Gastrocnemius medialis (tissue), 4 donors: Measurements from ENCODE around the gene DCT. TPM values are rescaled to one million over a fixed set of nuclear protein-coding genes. Genes with fewer than 3 reads are reported as not detected.
A peak's percentile ranks its signal among the peaks of the same experiment; 100 is the strongest.

Experiments used
- ATAC-seq, 2 donors: fragments of 150-250 bp; one replicate each; pipeline ENCODE4 v1.9.1; 2016
- DNase-seq, 2 donors: peaks; one replicate each; pipeline ENCODE4 v3.0.0-alpha.2; 2019
- H3K27ac ChIP-seq, 4 donors: fragments of 200-600 bp; sonication (generic); 1 replicate in 1 of 4; 2 replicates in 3 of 4; pipeline ENCODE4 v1.5.1; 2016 to 2018; ENCODE audit warnings: mild to moderate bottlenecking in 2 of 4, moderate library complexity in 1 of 4
- H3K27me3 ChIP-seq, 3 donors: fragments of 200-600 bp; sonication (generic) in 2 of 3; 1 replicate in 1 of 3; 2 replicates in 2 of 3; pipeline versions ENCODE4 v1.5.1 to v1.6.0; 2016 to 2019; ENCODE audit warnings: mild to moderate bottlenecking in 1 of 3, moderate library complexity in 1 of 3
- H3K36me3 ChIP-seq, 2 donors: fragments of 200-600 bp; sonication (generic) in 1 of 2; one replicate each; pipeline ENCODE4 v1.5.1; 2017 to 2018
- H3K4me1 ChIP-seq, 2 donors: fragments of 200-600 bp; sonication (generic) in 1 of 2; one replicate each; pipeline ENCODE4 v1.5.1; 2016 to 2017; ENCODE audit warnings: mild to moderate bottlenecking in 2 of 2
- H3K4me3 ChIP-seq, 4 donors: fragments of 200-600 bp; sonication (generic) in 3 of 4; 1 replicate in 1 of 4; 2 replicates in 3 of 4; pipeline ENCODE4 v1.5.1; 2016 to 2019; ENCODE audit warnings: mild to moderate bottlenecking in 2 of 4
- H3K9me3 ChIP-seq, 3 donors: fragments of 200-600 bp; sonication (generic) in 2 of 3; 1 replicate in 1 of 3; 2 replicates in 2 of 3; pipeline ENCODE4 v1.5.1; 2016 to 2019
- CTCF ChIP-seq, 5 experiments: fragments of 450-650 bp in 3 of 5; fragments of 200-600 bp in 2 of 5; sonication (generic) in 2 of 5; IDR thresholded peaks in 4 of 5; conservative IDR thresholded peaks in 1 of 5; 1 replicate in 4 of 5; 2 replicates in 1 of 5; pipeline ENCODE4 v1.5.1; 2016 to 2019; ENCODE audit warnings: antibody characterized with exemption in 5 of 5, mild to moderate bottlenecking in 3 of 5, moderate library complexity in 3 of 5
- POLR2A ChIP-seq, 2 donors: fragments of 450-650 bp; IDR thresholded peaks; one replicate each; pipeline ENCODE4 v1.6.1; 2017; ENCODE audit warnings: antibody characterized with exemption in 2 of 2, mild to moderate bottlenecking in 2 of 2, moderate library complexity in 2 of 2
- in situ Hi-C, 4 donors: fragments of 200-750 bp; cut with MboI; loops; one replicate each; pipeline versions ENCODE4 v1.15.0 to v1.8.0; 2017; ENCODE audit warnings: low sequenced_read_pairs in 4 of 4
- intact Hi-C: fragments of 100-400 bp; cut with DNase I; formaldehyde crosslinking; loops from one replicate; pipeline ENCODE4 v1.15.1; 2023; ENCODE audit warnings: low total_unique reads
- total RNA-seq, 4 donors: library from RNA; depleted of rRNA; stranded (reverse); fragments of >200 nt; gene quantifications; one replicate each; pipeline versions ENCODE4 v1.1.0 to v1.2.3, GENCODE V29; 2016

Gene DCT
- total RNA-seq, 4 donors from 2014 or later, result 0.10 to 0.71 (median 0.16) TPM; not detected in 1

GRCh38 chr13:94483970-94484369, 4.5 kb upstream of the DCT start:
- no peaks in the 10 kb centered on the region for H3K36me3 ChIP-seq
- peak overlapping the region; percentile 50 to 60 (median 56) for H3K27ac ChIP-seq
- ATAC-seq, result peak; percentile 60 to 66
- intact Hi-C loops (no loop called here), in situ Hi-C loops (no loop called here)
- DNase-seq, result peak; percentile 26 to 52
- H3K4me3 ChIP-seq, result no peak overlapping the region
- H3K4me1 ChIP-seq, result no peaks in the 10 kb centered on the region
- no peaks in the 10 kb centered on the region for H3K9me3 ChIP-seq
- H3K27me3 ChIP-seq, result no peaks in the 10 kb centered on the region
- TF ChIP-seq POLR2A (IDR thresholded peaks at IDR 0.05) (no peak), CTCF (IDR thresholded peaks at IDR 0.05 in 4 of 5, conservative IDR thresholded peaks at IDR 0.05 in 1 of 5) (no peak)

GRCh38 chr13:94481941-94482340, 2.5 kb upstream of the DCT start:
- H3K4me1 ChIP-seq, result no peaks in the 10 kb centered on the region
- DNase-seq (peak; percentile 18 to 55), ATAC-seq (no peak)
- no peak overlapping the region for H3K4me3 ChIP-seq
- no peak for TF ChIP-seq POLR2A (IDR thresholded peaks at IDR 0.05)
- TF ChIP-seq CTCF (IDR thresholded peaks at IDR 0.05 in 4 of 5, conservative IDR thresholded peaks at IDR 0.05 in 1 of 5), result no peak
- H3K27ac ChIP-seq, result peak overlapping the region; percentile 28 to 60 (median 51)
- no peaks in the 10 kb centered on the region for H3K27me3 ChIP-seq
- no peaks in the 10 kb centered on the region for H3K36me3 ChIP-seq
- intact Hi-C loops (no loop called here), in situ Hi-C loops (no loop called here)
- H3K9me3 ChIP-seq, result no peaks in the 10 kb centered on the region

GRCh38 chr13:94480672-94481145, 1.2 kb upstream of the DCT start:
- TF ChIP-seq POLR2A (IDR thresholded peaks at IDR 0.05) (no peak), CTCF (IDR thresholded peaks at IDR 0.05 in 4 of 5, conservative IDR thresholded peaks at IDR 0.05 in 1 of 5) (no peak)
- intact Hi-C loops, result no loop called here
- DNase-seq (peak; percentile 11 to 54), ATAC-seq (peak; percentile 64 to 65)
- no peaks in the 10 kb centered on the region for H3K27me3 ChIP-seq
- H3K4me1 ChIP-seq, result no peaks in the 10 kb centered on the region
- no peaks in the 10 kb centered on the region for H3K9me3 ChIP-seq
- H3K27ac ChIP-seq, result peak overlapping the region; percentile 31 to 60 (median 50)
- H3K36me3 ChIP-seq, result no peaks in the 10 kb centered on the region
- in situ Hi-C loops, result no loop called here
- no peak overlapping the region for H3K4me3 ChIP-seq

GRCh38 chr13:94478913-94479312, 569 bp downstream of the DCT start:
- Histone ChIP-seq H3K27ac (no peak overlapping the region), H3K27me3 (no peaks in the 10 kb centered on the region), H3K9me3 (no peaks in the 10 kb centered on the region), H3K4me1 (no peaks in the 10 kb centered on the region), H3K4me3 (no peak overlapping the region), H3K36me3 (no peaks in the 10 kb centered on the region)
- intact Hi-C loops (no loop called here), in situ Hi-C loops (no loop called here)
- TF ChIP-seq POLR2A (IDR thresholded peaks at IDR 0.05) (no peak), CTCF (IDR thresholded peaks at IDR 0.05 in 4 of 5, conservative IDR thresholded peaks at IDR 0.05 in 1 of 5) (no peak)
- no peak for DNase-seq
- no peak for ATAC-seq

GRCh38 chr13:94470126-94470525, 9.4 kb downstream of the DCT start:
- no peaks in the 10 kb centered on the region for H3K4me1 ChIP-seq
- in situ Hi-C loops (no loop called here), intact Hi-C loops (no loop called here)
- no peaks in the 10 kb centered on the region for H3K27me3 ChIP-seq
- no peaks in the 10 kb centered on the region for H3K36me3 ChIP-seq
- H3K9me3 ChIP-seq, result no peaks in the 10 kb centered on the region
- no peak overlapping the region for H3K27ac ChIP-seq
- ATAC-seq (no peak), DNase-seq (no peak)
- TF ChIP-seq POLR2A (IDR thresholded peaks at IDR 0.05) (no peak), CTCF (IDR thresholded peaks at IDR 0.05 in 4 of 5, conservative IDR thresholded peaks at IDR 0.05 in 1 of 5) (no peak)
- H3K4me3 ChIP-seq, result no peak overlapping the region
